Neural cell (in vitro differentiated cells): ENCODE data around the gene CCDC148. TPM values are rescaled to one million over a fixed set of nuclear protein-coding genes. Genes with fewer than 3 reads are reported as not detected.

ENCODE experiments used
- H2AFZ ChIP-seq: fragments of 200-600, 300-800 bp; sonication (generic), shearing (Covaris generic); 2 replicates; pipeline ENCODE4 v1.6.0; 2014; ENCODE audit warnings: low read depth, mild to moderate bottlenecking, antibody characterized with exemption, low read length, moderate library complexity
- H3F3A ChIP-seq: fragments of 200-600 bp; shearing (Covaris generic); 2 replicates; pipeline ENCODE4 v1.6.1; 2016; ENCODE audit warnings: mild to moderate bottlenecking, moderate library complexity, mixed read lengths, antibody characterized with exemption, low read length; ENCODE audit not compliant: insufficient read depth, poor library complexity, severe bottlenecking
- H3K27ac ChIP-seq: fragments of 200-600, 300-800 bp; sonication (generic), shearing (Covaris generic); 2 replicates; pipeline ENCODE4 v1.5.1; 2014; ENCODE audit warnings: mild to moderate bottlenecking, low read length, moderate library complexity
- H3K27me3 ChIP-seq: fragments of 300-800, 200-600 bp; sonication (generic), shearing (Covaris generic); 2 replicates; pipeline ENCODE4 v1.6.0; 2014; ENCODE audit warnings: mild to moderate bottlenecking, low read depth, low read length, moderate library complexity; ENCODE audit not compliant: insufficient read depth
- H3K36me3 ChIP-seq: fragments of 300-800, 200-600 bp; sonication (generic), shearing (Covaris generic); 2 replicates; pipeline ENCODE4 v1.5.1; 2014; ENCODE audit warnings: mild to moderate bottlenecking, antibody characterized with exemption, low read length, moderate library complexity; ENCODE audit not compliant: insufficient read depth
- H3K4me2 ChIP-seq: fragments of 300-800, 200-600 bp; sonication (generic), shearing (Covaris generic); 2 replicates; pipeline ENCODE4 v1.6.0; 2014; ENCODE audit warnings: mild to moderate bottlenecking, low read length
- H3K4me3 ChIP-seq: fragments of 300-800, 200-600 bp; sonication (generic), shearing (Covaris generic); 2 replicates; pipeline ENCODE4 v1.5.1; 2014; ENCODE audit warnings: mild to moderate bottlenecking, low read length, moderate library complexity
- H3K79me2 ChIP-seq: fragments of 200-600 bp; shearing (Covaris generic); replicated peaks from 2 replicates; pipeline ENCODE4 v1.6.0; 2014; ENCODE audit warnings: mild to moderate bottlenecking, low read length, moderate library complexity; ENCODE audit not compliant: insufficient read depth
- H3K9ac ChIP-seq: fragments of 300-800, 200-600 bp; sonication (generic), shearing (Covaris generic); 2 replicates; pipeline ENCODE4 v1.6.1; 2016; ENCODE audit warnings: mild to moderate bottlenecking, low read length, mixed read lengths
- H3K9me2 ChIP-seq: fragments of 200-600 bp; shearing (Covaris generic); 2 replicates; pipeline ENCODE4 v1.6.1; 2016; ENCODE audit warnings: mild to moderate bottlenecking, low read length, mixed read lengths; ENCODE audit not compliant: insufficient read depth
- H3K9me3 ChIP-seq: fragments of 200-600, 300-800 bp; sonication (generic), shearing (Covaris generic); 2 replicates; pipeline ENCODE4 v1.6.1; 2016; ENCODE audit warnings: mild to moderate bottlenecking, mixed run types, low read length, moderate library complexity, mixed read lengths
- H4K20me1 ChIP-seq: fragments of 200-600 bp; shearing (Covaris generic); 2 replicates; pipeline ENCODE4 v1.6.1; 2016; ENCODE audit warnings: mild to moderate bottlenecking, mixed run types; ENCODE audit not compliant: insufficient read depth
- EP300 ChIP-seq: fragments of 450-650 bp; conservative IDR thresholded peaks from 2 replicates; pipeline ENCODE4 v1.6.1; 2014; ENCODE audit warnings: antibody characterized with exemption, mild to moderate bottlenecking, moderate library complexity; ENCODE audit not compliant: poor library complexity, severe bottlenecking
- EZH2 ChIP-seq: fragments of 200-600, 300-800 bp; shearing (Covaris generic), sonication (generic); IDR thresholded peaks from 2 replicates; pipeline ENCODE4 v1.6.1; 2014; ENCODE audit warnings: antibody characterized with exemption, low read length, borderline replicate concordance, mild to moderate bottlenecking; ENCODE audit not compliant: insufficient read depth, poor library complexity, severe bottlenecking
- MXI1 ChIP-seq: fragments of 450-650 bp; conservative IDR thresholded peaks from 2 replicates; pipeline ENCODE4 v1.6.1; 2014; ENCODE audit warnings: antibody characterized with exemption, mild to moderate bottlenecking; ENCODE audit not compliant: poor library complexity, severe bottlenecking
- POLR2AphosphoS5 ChIP-seq: IDR thresholded peaks from 2 replicates; pipeline ENCODE4 v1.6.1; 2012
- RAD21 ChIP-seq: fragments of 450-650 bp; conservative IDR thresholded peaks from 2 replicates; pipeline ENCODE4 v1.6.1; 2014; ENCODE audit warnings: antibody characterized with exemption, mild to moderate bottlenecking, moderate library complexity
- SMC3 ChIP-seq: fragments of 450-650 bp; conservative IDR thresholded peaks from 2 replicates; pipeline ENCODE4 v1.6.1; 2014; ENCODE audit warnings: antibody characterized with exemption, mild to moderate bottlenecking, moderate library complexity; ENCODE audit not compliant: poor library complexity
- TAF1 ChIP-seq: IDR thresholded peaks from 2 replicates; pipeline ENCODE4 v1.6.1; 2012; ENCODE audit warnings: low read depth
- polyA plus RNA-seq: library from polyadenylated mRNA; depleted of rRNA; stranded (reverse); fragments of >200 nt; gene quantifications from 2 replicates; pipeline ENCODE4 v1.2.3, GENCODE V29; 2014
- TF ChIP-seq, protein P1 (sequence below): IDR thresholded peaks from 2 replicates; pipeline ENCODE4 v1.6.1; 2012; ENCODE audit warnings: borderline replicate concordance
- TF ChIP-seq, protein P2 (sequence below): fragments of 450-650 bp; IDR thresholded peaks from 2 replicates; pipeline ENCODE4 v1.5.1; 2014; ENCODE audit warnings: antibody characterized with exemption, mild to moderate bottlenecking, moderate library complexity; ENCODE audit not compliant: poor library complexity, severe bottlenecking

CCDC148 gene
- polyA plus RNA-seq, 1 donor from 2014 or later = 1.8 TPM

DNA sequence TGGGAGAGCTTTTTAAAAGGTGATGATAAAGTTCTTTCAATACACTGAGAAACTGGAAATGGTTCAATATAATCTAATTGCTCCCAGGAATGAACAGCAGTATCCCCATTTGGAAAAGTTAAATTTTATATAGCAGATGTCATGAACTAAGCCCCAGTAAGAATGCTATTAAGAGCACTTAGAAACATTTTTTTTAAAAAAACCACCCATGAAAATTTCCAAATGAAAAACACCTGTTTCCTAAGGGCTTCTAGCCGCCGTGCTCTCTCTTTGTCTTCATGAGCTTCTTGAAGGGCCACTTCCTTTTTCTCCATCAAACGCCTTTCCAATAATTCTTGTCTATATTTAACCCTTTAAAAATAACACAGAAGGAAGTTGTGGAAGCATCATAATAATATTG is 277.9 kb downstream of the CCDC148 start:
- no peak for TF ChIP-seq TAF1
- no peak for TF ChIP-seq EZH2
- TF ChIP-seq EP300 = no peak
- no peak for TF ChIP-seq MXI1
- TF ChIP-seq RAD21 = no peak
- TF ChIP-seq, protein P1, sequence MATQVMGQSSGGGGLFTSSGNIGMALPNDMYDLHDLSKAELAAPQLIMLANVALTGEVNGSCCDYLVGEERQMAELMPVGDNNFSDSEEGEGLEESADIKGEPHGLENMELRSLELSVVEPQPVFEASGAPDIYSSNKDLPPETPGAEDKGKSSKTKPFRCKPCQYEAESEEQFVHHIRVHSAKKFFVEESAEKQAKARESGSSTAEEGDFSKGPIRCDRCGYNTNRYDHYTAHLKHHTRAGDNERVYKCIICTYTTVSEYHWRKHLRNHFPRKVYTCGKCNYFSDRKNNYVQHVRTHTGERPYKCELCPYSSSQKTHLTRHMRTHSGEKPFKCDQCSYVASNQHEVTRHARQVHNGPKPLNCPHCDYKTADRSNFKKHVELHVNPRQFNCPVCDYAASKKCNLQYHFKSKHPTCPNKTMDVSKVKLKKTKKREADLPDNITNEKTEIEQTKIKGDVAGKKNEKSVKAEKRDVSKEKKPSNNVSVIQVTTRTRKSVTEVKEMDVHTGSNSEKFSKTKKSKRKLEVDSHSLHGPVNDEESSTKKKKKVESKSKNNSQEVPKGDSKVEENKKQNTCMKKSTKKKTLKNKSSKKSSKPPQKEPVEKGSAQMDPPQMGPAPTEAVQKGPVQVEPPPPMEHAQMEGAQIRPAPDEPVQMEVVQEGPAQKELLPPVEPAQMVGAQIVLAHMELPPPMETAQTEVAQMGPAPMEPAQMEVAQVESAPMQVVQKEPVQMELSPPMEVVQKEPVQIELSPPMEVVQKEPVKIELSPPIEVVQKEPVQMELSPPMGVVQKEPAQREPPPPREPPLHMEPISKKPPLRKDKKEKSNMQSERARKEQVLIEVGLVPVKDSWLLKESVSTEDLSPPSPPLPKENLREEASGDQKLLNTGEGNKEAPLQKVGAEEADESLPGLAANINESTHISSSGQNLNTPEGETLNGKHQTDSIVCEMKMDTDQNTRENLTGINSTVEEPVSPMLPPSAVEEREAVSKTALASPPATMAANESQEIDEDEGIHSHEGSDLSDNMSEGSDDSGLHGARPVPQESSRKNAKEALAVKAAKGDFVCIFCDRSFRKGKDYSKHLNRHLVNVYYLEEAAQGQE = no peak
- TF ChIP-seq, protein P2, sequence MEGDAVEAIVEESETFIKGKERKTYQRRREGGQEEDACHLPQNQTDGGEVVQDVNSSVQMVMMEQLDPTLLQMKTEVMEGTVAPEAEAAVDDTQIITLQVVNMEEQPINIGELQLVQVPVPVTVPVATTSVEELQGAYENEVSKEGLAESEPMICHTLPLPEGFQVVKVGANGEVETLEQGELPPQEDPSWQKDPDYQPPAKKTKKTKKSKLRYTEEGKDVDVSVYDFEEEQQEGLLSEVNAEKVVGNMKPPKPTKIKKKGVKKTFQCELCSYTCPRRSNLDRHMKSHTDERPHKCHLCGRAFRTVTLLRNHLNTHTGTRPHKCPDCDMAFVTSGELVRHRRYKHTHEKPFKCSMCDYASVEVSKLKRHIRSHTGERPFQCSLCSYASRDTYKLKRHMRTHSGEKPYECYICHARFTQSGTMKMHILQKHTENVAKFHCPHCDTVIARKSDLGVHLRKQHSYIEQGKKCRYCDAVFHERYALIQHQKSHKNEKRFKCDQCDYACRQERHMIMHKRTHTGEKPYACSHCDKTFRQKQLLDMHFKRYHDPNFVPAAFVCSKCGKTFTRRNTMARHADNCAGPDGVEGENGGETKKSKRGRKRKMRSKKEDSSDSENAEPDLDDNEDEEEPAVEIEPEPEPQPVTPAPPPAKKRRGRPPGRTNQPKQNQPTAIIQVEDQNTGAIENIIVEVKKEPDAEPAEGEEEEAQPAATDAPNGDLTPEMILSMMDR = no peak
- no peak for TF ChIP-seq SMC3
- TF ChIP-seq POLR2AphosphoS5 = no peak
- no peaks in the 10 kb centered on the region for H3K79me2 ChIP-seq

DNA sequence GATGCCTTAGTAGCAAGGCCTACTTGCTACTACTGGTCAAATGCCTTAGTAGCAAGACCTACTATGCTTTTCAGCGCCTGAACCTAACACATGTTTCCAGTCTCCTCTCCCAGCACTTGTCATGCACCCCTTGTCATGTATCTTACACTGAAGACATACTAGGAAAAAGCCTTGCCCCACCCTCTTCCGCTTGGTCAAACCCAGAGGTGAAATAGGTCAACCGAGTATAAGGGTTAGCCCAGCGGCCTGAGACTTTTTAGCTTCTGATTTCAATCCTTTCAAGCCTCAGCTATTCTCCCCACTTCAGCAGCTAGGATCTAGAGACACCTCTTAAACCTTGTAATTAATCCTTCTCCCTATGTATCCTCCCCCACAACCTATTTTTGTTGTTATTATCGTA is 281.6 kb downstream of the CCDC148 start:
- Histone ChIP-seq H3K27me3 (no peaks in the 10 kb centered on the region), H3K27ac (no peak overlapping the region), H3K4me3 (no peak overlapping the region), H3K9ac (no peak overlapping the region), H4K20me1 (no peaks in the 10 kb centered on the region), H3K79me2 (no peaks in the 10 kb centered on the region), H3K9me2 (no peaks in the 10 kb centered on the region), H3F3A (no peaks in the 10 kb centered on the region), H3K36me3 (no peaks in the 10 kb centered on the region), H2AFZ (no peak overlapping the region), H3K4me2 (no peak overlapping the region), H3K9me3 (no peaks in the 10 kb centered on the region)
- TF ChIP-seq RAD21 (no peak), EZH2 (no peak), MXI1 (no peak), EP300 (no peak), TAF1 (no peak), POLR2AphosphoS5 (no peak), SMC3 (no peak)
- TF ChIP-seq, protein P2 = no peak
- TF ChIP-seq, protein P1 = no peak

More for the DNA sequence above, 277.9 kb downstream of the CCDC148 start:
- Histone ChIP-seq H3F3A (no peaks in the 10 kb centered on the region), H4K20me1 (no peaks in the 10 kb centered on the region), H2AFZ (no peak overlapping the region), H3K4me3 (no peak overlapping the region), H3K27me3 (no peaks in the 10 kb centered on the region), H3K9me3 (no peaks in the 10 kb centered on the region), H3K36me3 (no peaks in the 10 kb centered on the region), H3K9me2 (no peaks in the 10 kb centered on the region), H3K9ac (no peak overlapping the region), H3K4me2 (no peak overlapping the region), H3K27ac (no peak overlapping the region)
